HTR-8/SVneo (cell line): ENCODE results near the gene PLXDC2.

ENCODE experiments used
- DNase-seq: peaks from one replicate; pipeline ENCODE4 v3.0.0; 2011; ENCODE audit warnings: low spot score, mixed read lengths; ENCODE audit not compliant: insufficient read length
- FAIRE-seq: peaks from 2 replicates; lab custom pipeline; 2011; peaks lifted over from hg19 to GRCh38; lab: Jason Lieb, UNC

PLXDC2 gene

GRCh38 chr10:20234579-20234978 is 418.3 kb downstream of the PLXDC2 start:
- FAIRE-seq: no peak
- no peak for DNase-seq

DNA sequence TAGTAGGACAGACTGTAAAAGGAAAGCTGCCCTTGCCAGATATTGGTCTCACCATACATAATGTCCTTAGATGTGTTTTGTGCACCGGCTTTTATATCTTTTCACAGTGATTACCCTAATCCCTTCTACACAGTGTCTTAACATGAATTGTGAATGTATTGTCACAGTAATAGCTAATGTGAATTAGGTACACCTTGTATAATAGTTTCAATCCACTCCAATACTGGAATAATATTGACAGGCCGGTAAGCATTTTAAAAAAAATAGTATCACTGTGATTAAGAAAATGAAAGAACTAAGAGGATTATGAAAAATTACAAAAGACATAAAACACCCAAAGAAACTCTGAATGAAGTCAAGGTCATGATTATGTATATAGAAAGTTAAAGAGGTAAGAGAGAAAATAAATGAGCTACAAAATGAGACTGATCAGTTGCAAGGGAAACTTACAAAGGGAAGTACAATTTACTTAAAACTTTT is 420.9 kb downstream of the PLXDC2 start:
- FAIRE-seq: no peak
- DNase-seq: no peak

- no peak for FAIRE-seq
- DNase-seq: no peak
Observed at GRCh38 chr10:20237586-20237985, 421.4 kb downstream of the PLXDC2 start.

DNA sequence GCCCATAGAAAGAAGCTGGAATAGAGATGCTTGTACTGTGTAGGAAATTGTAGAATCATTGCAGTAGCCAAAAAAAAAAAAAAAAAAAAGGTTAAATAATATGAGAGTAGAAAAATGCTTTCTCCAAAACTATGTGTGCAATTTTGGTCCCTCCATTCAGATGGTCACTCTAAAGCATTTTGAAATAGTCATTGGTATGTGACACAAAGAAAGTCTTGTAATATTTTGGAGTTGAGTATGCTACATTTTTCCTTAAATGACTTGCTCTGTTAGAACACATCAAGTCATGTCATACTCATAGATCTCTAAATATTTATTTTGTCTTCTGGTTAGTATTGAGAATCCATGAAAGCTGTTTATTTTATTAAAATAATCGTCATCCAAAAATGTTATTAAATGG is 424.4 kb downstream of the PLXDC2 start:
- FAIRE-seq (no peak), DNase-seq (no peak)

DNA sequence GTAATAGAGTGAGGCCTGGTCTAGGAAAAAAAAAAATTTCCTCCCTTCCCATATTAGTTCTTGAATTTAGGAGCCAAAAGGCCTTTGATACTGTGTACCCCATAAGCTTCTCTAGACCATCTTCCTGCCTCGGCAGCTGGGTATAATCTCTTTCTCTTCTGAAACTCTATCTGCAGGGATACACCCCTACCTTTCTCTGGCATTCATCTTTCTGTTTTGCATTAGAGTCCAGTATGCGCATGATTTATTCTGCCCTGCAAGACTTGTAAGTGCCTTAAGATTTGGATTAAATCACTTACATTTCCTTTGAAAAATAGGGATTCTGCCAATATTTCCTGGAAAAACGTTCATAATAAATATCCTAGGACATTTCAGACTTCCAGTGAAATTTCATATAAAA is 431.2 kb downstream of the PLXDC2 start:
- DNase-seq (no peak), FAIRE-seq (no peak)

GRCh38 chr10:20247891-20248708 is 431.9 kb downstream of the PLXDC2 start:
- no peak for DNase-seq
- FAIRE-seq: no peak

GRCh38 chr10:20254078-20254477 is 437.8 kb downstream of the PLXDC2 start:
- no peak for DNase-seq
- no peak for FAIRE-seq

GRCh38 chr10:20254497-20254896 is 438.3 kb downstream of the PLXDC2 start:
- FAIRE-seq: no peak

DNA sequence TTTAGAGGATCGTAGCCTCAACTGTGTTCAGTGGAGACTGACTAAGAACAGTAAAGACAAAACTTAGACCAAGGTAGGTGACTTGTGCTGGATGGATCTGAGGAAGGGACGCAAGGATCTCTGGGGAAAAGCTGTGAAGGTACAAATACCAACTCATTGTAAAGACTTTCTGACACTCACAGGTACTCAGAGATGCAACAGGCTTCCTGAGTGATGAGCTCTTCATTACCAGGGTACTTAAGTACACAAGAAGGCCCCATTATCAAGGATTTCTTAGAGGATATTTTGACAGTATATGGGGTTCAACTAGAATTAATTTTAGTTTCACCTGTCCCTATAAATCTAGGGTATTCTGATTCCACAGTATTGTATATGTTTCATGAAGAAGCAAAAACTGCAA is 440.7 kb downstream of the PLXDC2 start:
- no peak for FAIRE-seq

More at GRCh38 chr10:20254497-20254896, 438.3 kb downstream of the PLXDC2 start:
- DNase-seq: no peak

GRCh38 chr10:20257422-20257821 is 441.2 kb downstream of the PLXDC2 start:
- DNase-seq: no peak

More for the DNA sequence above, 440.7 kb downstream of the PLXDC2 start:
- DNase-seq: no peak

DNA sequence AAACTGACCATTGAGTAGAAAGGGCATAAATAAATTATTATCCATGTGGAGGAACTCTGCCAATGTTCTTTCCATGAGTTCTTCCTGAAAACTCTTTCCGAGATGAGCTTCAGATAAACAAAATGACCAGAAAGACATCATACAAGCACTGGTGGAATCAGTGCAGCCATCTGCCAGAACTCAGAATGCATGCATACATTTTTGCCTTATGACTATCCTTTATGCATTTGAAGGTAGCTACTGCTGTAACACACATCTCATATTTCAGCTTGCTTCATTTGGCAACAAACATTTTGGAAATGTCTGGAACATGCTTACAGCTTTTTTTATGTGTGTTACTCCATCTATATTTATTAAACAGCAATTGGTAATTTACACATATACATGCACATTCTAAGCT is 448.9 kb downstream of the PLXDC2 start:
- FAIRE-seq (no peak), DNase-seq (no peak)

More at GRCh38 chr10:20257422-20257821, 441.2 kb downstream of the PLXDC2 start:
- no peak for FAIRE-seq

GRCh38 chr10:20267734-20268133 is 451.5 kb downstream of the PLXDC2 start:
- no peak for DNase-seq
- no peak for FAIRE-seq

GRCh38 chr10:20271490-20271889 is 455.3 kb downstream of the PLXDC2 start:
- no peak for DNase-seq
- no peak for FAIRE-seq

DNA sequence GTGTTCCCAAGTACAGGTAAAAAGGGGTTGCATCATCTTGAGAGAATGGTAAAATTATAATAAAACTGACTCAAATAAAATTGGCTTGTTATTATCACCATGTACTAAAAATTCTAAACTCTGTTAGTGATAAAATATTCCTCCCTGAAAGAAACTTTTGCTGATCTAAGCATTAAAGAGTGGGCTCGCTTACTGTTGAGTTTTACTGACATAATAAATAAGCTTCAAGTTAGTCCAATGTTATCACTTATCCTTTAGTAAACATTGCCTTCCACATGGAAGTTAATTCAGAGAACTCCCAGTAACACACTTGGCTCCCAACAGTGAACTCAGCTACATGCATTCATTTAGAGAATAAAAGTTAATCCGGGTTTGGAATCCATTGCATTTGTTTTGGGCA is 456.4 kb downstream of the PLXDC2 start:
- FAIRE-seq: no peak
- DNase-seq: no peak

- no peak for DNase-seq
- no peak for FAIRE-seq
Observed at GRCh38 chr10:20274571-20274970, 458.3 kb downstream of the PLXDC2 start.

DNA sequence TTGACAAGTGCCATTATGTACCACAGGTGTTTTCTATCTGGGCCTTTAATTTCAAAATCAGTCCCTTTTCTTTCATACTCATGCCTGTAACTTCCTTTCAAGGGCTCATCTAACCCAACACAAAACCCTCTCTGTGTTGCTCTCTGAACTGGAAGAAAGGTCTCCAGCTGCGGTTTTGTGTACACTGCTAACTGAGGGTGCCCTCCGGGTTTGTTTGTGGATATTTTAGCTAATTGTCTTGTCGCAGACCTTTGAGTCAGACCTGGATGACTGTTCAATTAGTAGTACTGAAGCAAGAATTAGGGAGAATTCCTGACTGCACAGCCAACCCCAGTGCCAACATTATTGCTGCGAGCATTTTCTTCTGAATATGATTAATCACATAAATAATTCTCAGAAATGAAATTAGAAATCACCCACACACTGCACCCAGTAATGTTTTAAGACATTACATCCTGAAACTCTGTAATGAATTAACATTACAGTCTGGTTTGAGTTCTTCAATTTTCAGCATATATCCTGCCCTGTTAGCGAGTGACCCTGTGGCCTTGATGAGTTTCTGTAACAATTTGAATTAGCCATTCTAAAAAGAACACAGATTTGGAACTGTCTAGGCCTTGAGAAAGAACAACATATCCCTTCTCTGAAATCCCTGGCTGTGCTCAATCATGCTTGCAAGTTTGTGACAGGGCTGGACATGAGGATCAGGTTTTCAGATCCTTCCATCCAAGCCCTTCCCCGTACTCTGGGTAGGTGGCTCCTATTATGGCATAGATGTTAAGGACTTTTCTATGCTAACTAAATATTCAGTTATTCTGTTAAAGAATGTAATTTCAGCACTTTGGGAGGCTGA is 460.1 kb downstream of the PLXDC2 start:
- FAIRE-seq (no peak), DNase-seq (no peak)

GRCh38 chr10:20277820-20278219 is 461.6 kb downstream of the PLXDC2 start:
- DNase-seq (no peak), FAIRE-seq (no peak)

DNA sequence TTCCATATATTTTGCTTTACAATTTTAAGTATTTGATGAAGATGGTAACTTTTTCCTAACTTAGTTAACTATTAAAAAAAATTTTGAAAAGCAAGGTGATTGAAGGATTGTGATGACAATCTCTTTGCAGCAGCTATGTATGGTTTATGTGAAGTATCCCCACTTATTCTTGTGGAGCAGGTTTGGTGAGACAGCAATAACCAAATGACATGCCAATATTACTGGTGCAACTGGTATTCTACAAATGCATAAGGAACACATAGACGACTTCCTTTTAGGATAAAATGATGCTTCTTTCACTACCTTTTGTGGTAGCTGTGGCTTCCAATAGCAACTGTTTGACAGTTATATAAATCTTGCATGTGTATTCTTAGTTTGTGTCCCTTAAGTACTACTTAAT is 465.3 kb downstream of the PLXDC2 start:
- DNase-seq (no peak), FAIRE-seq (no peak)

DNA sequence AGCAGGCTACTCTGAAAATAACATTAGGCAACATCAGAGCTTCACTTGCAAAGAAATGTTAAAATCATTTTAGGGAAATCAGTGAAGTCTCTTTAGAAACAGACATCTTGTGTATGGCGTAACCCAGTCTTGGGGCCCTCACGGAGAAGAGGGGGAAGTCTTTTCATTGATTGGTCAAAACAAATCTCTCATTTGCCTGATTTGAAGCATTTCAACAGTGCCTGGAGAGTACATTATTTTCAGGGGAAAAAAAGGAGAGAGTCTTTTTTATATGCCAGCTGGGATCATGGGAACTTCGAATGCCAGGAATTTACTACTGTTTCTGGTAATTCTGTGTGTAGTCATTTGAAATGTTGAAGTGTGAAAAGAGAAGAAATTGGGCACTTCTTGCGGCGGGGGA is 471.4 kb downstream of the PLXDC2 start:
- FAIRE-seq: no peak
- DNase-seq: no peak

DNA sequence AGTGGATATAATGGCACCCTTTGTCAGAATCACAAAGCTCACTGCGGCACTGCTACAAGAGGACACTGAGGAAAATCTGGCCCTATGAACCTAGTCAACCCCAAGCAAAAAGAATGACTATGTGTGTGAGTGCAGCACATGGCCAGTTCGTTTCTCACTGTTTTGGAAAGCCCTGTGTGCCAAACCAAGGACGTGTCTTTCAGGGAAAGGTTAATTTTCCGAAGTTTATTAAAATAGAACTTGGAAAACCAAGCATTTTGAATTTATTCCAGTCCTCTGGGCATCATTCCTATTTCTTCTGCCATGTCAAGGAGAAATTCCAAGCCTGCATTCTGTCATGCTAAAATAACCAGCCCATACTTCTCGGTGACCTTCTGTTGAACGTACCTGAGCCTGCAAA is 471.8 kb downstream of the PLXDC2 start:
- no peak for DNase-seq
- FAIRE-seq: no peak
